Measurements from ENCODE around the gene FARP1. TPM values are rescaled to one million over a fixed set of nuclear protein-coding genes. Genes with fewer than 3 reads are reported as not detected.

The FARP1 gene
- total RNA-seq, 4 donors from 2014 or later, result 11.0 to 27.2 (median 13.6) TPM

DNA sequence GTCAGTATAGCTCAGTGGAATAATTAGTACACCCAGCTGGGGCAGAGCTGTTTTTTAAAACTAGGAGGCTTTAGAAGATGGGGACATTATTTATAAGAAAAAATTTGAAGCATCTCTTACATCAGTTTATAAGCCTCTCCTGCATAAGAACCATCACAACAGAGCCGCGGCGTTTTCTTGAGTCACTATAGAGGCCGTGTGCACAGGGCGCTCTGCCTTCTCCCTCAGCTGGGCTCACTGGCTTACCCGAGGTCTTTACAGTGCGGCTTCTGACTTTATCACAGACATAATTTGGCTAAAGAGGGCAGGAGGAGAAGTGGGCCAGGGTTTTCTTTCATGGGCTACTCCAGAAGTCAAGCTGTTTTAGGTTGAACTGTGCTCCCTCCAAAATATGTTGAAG, 169.7 kb downstream of the FARP1 start:
- TF ChIP-seq EP300 (IDR thresholded peaks at IDR 0.05), result no peak
- TF ChIP-seq, protein P1, sequence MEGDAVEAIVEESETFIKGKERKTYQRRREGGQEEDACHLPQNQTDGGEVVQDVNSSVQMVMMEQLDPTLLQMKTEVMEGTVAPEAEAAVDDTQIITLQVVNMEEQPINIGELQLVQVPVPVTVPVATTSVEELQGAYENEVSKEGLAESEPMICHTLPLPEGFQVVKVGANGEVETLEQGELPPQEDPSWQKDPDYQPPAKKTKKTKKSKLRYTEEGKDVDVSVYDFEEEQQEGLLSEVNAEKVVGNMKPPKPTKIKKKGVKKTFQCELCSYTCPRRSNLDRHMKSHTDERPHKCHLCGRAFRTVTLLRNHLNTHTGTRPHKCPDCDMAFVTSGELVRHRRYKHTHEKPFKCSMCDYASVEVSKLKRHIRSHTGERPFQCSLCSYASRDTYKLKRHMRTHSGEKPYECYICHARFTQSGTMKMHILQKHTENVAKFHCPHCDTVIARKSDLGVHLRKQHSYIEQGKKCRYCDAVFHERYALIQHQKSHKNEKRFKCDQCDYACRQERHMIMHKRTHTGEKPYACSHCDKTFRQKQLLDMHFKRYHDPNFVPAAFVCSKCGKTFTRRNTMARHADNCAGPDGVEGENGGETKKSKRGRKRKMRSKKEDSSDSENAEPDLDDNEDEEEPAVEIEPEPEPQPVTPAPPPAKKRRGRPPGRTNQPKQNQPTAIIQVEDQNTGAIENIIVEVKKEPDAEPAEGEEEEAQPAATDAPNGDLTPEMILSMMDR (IDR thresholded peaks at IDR 0.05), result no peak
- no peak for TF ChIP-seq POLR2A (IDR thresholded peaks at IDR 0.05)
- H3K4me1 ChIP-seq, result peaks cover 6% of the 10 kb centered on the region

DNA sequence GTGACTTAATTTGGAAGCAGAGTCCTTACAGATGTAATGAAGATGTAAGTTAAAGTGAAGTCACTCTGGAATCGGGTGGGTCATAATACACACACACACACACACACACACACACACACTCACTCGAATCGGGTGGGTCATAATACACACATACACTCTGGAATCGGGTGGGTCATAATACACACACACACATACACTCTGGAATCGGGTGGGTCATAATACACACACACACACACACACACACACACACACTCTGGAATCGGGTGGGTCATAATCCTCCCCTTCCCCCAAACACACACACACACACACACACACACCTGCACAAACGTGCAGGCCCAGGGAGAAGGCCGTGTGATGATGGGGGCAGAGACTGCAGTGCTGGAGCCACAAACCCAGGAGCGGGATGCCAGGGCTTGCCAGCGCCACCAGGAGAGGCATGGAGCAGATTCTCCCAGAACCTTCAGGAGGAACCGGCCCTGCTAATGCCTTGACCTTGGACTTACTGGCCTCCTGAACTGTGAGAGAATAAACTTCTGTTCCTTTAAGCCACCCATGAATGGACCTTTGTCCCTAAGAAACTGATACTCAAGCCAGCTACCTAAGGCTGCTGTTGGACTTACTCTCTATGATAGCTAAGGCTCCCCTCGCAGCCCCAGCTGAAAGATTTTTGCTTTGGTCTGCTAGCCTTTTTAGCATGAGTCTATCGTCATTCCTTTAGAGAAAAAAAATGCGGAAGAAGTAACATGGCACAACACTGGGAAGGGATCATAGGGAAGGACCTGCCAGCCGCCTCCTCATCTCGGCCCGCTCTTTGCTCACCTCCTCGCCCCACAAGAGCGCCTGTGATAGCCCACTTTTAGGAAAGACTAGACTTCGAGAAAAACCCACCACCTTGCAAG, 170.4 kb downstream of the FARP1 start:
- Histone ChIP-seq H3K4me3 (no peak overlapping the region), H3K4me1 (peaks cover 4% of the 10 kb centered on the region), H3K27me3 (no peaks in the 10 kb centered on the region), H3K27ac (no peak overlapping the region), H3K9me3 (no peaks in the 10 kb centered on the region), H3K36me3 (no peaks in the 10 kb centered on the region)
- 83% methylated on average over 20 of the region's 20 CpGs for WGBS
- no peak for DNase-seq (ENCODE audit: low spot score in 2 of 2)
- TF ChIP-seq POLR2A (IDR thresholded peaks at IDR 0.05), result no peak
- TF ChIP-seq POLR2AphosphoS5 (IDR thresholded peaks at IDR 0.05), result no peak
- TF ChIP-seq EP300 (IDR thresholded peaks at IDR 0.05), result no peak
- TF ChIP-seq, protein P1 (IDR thresholded peaks at IDR 0.05), result no peak

More for the DNA sequence above, 169.7 kb downstream of the FARP1 start:
- no peaks in the 10 kb centered on the region for H3K27me3 ChIP-seq
- no peak overlapping the region for H3K4me3 ChIP-seq
- no peaks in the 10 kb centered on the region for H3K36me3 ChIP-seq
- H3K27ac ChIP-seq, result no peak overlapping the region
- no peak for DNase-seq (ENCODE audit: low spot score in 2 of 2)
- 93% methylated on average over 7 of the region's 7 CpGs for WGBS
- H3K9me3 ChIP-seq, result no peaks in the 10 kb centered on the region

DNA sequence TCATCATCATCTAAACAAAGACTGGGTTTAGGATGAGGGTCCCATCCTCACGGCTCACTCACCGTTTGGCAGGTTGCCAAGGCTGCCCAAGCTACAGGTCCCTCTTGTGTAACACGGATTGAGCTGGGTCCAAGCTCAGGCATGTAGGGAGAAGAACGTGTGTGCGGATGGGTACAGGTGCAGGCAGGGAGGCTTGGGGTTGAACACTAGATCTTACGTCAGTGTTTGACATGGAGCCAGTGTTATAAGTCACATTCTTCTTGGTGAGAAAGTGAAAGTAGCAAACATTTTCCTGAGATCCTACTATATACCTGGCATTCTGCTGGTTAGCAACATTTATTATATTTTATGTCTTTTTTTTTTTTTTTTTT, 171.0 kb downstream of the FARP1 start:
- no peak overlapping the region for H3K4me3 ChIP-seq
- H3K4me1 ChIP-seq, result peaks cover 3% of the 10 kb centered on the region
- WGBS, result 64% methylated on average over 6 of the region's 6 CpGs
- no peaks in the 10 kb centered on the region for H3K9me3 ChIP-seq
- no peaks in the 10 kb centered on the region for H3K27me3 ChIP-seq
- DNase-seq (ENCODE audit: low spot score in 2 of 2), result no peak
- TF ChIP-seq POLR2AphosphoS5 (IDR thresholded peaks at IDR 0.05) (no peak), EP300 (IDR thresholded peaks at IDR 0.05) (no peak), POLR2A (IDR thresholded peaks at IDR 0.05) (no peak)
- TF ChIP-seq, protein P1 (IDR thresholded peaks at IDR 0.05), result no peak
- H3K27ac ChIP-seq, result no peak overlapping the region
- no peaks in the 10 kb centered on the region for H3K36me3 ChIP-seq

DNA sequence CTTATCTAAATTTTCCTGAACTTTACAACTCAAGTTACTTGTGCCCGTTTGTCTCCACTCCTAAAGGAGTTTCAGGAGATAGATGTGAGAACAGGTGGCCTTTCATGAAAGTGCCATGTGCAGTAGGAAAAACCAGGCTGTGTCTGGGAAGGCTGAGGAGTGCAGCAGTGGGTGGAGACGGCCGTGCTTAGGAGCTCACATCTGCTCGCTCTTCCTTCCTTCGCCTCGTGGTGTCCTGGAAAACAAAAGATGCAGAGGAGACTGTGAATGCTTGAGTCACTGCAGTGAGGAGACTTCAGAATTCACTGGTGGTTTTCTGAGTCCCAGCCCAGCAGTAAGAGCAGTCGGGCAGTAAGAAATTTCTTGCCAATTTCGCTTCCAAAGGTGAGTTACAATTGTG, 172.6 kb downstream of the FARP1 start:
- Histone ChIP-seq H3K27ac (no peak overlapping the region), H3K9me3 (no peaks in the 10 kb centered on the region), H3K4me1 (peaks cover 3% of the 10 kb centered on the region), H3K4me3 (no peak overlapping the region), H3K27me3 (no peaks in the 10 kb centered on the region), H3K36me3 (no peaks in the 10 kb centered on the region)
- no peak for DNase-seq (ENCODE audit: low spot score in 2 of 2)
- TF ChIP-seq EP300 (IDR thresholded peaks at IDR 0.05) (no peak), POLR2AphosphoS5 (IDR thresholded peaks at IDR 0.05) (no peak), POLR2A (IDR thresholded peaks at IDR 0.05) (no peak)
- TF ChIP-seq, protein P1 (IDR thresholded peaks at IDR 0.05), result no peak
- WGBS, result 59% methylated on average over 8 of the region's 8 CpGs

DNA sequence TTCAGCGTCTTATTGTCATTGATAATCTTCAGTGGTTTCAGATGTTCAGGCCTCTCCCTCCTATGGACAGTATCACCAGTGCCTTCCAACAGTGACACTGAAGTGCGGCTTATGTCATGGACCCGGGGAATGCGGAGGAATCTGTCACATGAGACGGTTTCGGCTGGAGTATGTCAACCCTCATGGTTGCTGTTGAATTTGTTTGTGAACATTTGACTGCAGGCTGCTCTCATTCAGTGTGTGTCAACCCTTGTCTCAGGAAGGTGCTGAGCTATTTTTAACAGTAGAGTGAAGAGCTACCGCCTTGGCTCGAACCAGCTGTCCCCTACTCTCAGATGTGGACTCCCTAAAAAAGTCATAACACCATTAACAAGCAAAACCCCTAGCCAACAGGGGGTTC, 173.0 kb downstream of the FARP1 start:
- Histone ChIP-seq H3K27ac (no peak overlapping the region), H3K27me3 (no peaks in the 10 kb centered on the region), H3K4me3 (no peak overlapping the region), H3K36me3 (no peaks in the 10 kb centered on the region), H3K4me1 (peaks cover 3% of the 10 kb centered on the region), H3K9me3 (no peaks in the 10 kb centered on the region)
- TF ChIP-seq, protein P1 (IDR thresholded peaks at IDR 0.05), result no peak
- no peak for TF ChIP-seq EP300 (IDR thresholded peaks at IDR 0.05)
- no peak for TF ChIP-seq POLR2AphosphoS5 (IDR thresholded peaks at IDR 0.05)
- no peak for TF ChIP-seq POLR2A (IDR thresholded peaks at IDR 0.05)
- DNase-seq (ENCODE audit: low spot score in 2 of 2), result no peak
- WGBS, result 89% methylated on average over 8 of the region's 8 CpGs

Data from suprapubic skin (tissue), 4 donors.